Stimulated activated naive CD4-positive, alpha-beta T cell (primary cell): ENCODE data around the gene WNT6.

Experiments used
- DNase-seq, 6 experiments: peaks; one replicate each; lab custom pipeline; 2025; lab: John Stamatoyannopoulos, UW

Gene WNT6

GRCh38 chr2:218857371-218858137, 2.1 kb upstream of the WNT6 start:
- no peak for DNase-seq

GRCh38 chr2:218858138-218858445, 1.5 kb upstream of the WNT6 start:
- no peak for DNase-seq

DNA sequence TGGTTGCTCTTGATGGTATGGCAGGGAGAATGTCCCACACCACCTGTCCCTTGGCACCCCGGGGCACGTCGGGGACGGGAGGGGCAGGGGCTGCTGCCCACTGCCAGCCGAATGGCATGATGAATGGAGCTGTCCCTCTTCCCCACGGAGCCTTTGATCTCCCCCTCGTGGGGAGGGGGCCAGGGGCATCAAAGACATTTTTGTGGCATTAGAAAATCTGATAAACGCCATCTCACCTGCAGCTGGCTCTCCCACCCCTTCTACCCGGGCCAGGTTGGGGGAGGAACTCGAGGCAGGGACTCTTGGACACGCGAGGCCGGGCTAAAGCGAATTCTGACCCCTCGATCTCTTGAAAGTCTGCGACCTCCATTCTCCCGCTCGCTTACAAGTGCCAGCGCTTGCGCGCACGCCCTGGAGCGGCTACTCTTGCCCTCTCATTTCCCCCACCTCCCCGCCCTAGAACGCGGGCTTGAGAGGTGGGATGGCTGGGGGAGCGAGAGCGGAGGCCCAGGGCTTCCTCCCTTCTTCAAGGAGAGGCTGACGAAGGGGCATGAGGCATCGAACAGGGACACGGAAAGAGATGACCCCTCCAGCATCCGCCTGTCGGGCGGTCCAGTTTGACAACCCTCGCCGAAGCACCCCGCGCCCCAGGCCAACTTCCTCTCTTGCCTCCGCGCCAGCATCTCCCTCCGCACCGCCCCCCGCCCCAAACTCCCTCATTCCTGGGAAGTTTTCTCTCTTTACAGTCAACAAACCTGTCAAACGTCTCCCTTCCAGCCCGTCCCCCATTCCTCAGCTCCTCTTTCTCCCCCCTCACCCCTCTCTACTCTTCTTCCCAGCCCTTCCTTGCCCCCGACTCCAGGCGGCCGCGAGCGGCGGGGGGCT, 692 bp upstream of the WNT6 start:
- no peak for DNase-seq

- no peak for DNase-seq
Observed at GRCh38 chr2:218859988-218860831, 605 bp downstream of the WNT6 start.

GRCh38 chr2:218860950-218861381, 1.4 kb downstream of the WNT6 start:
- DNase-seq = no peak

DNA sequence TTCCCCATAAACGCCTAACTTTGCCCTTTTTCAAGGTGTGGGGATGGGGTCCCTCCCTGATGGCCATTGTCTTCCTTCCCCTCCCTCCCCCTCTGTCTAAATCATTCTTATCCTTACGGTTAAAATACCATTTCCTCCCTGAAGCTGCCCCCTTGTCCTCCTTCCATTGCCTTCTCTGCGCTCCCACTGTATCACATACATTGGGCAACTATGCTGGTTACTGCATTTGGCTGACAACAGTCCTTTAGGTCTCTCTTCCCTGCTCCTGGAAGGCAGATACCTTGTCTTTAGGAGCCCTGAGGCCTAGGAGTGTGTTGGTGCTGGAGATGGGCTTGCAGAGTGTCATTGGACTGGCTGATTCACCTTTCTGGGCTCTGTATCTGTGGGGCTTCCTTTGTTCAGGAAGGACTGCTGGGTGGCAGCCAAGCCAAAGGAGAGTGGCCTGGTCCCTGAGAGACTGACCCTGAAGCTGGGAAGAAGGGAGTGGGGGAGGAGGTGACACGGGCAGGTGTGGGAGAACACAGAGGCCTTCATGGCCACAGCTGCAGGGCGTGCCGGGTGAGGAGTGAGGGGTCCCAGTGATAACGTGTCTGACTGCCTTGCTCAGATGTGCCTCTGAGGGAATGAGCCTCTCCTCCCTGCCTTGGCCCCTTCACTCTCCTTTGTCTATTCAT, 2.2 kb downstream of the WNT6 start:
- DNase-seq = no peak

DNA sequence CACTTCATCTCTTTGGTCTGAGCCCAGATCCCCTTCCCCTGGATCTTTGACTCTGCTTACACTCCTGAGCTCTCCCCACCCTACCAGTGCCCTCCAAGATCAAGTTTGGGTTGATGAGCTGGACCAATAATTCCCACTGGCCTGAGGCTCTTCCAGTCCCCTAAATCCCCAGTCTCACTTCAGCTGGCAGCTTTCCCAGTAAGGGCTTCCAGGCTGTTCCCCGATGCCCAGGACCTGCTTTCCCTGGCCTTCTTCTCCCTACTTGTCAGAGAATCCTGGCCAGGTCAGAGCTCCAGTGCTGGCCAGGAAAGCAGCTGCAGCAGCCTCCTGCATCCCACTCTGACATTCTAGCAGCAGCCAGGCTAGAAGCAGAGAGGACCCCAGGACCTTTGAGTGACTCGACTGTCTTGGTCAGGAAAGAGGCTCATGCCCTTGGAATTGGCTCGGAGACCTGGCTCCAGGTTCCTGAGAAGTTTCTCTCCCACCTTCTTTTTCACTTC, 3.5 kb downstream of the WNT6 start:
- no peak for DNase-seq

DNA sequence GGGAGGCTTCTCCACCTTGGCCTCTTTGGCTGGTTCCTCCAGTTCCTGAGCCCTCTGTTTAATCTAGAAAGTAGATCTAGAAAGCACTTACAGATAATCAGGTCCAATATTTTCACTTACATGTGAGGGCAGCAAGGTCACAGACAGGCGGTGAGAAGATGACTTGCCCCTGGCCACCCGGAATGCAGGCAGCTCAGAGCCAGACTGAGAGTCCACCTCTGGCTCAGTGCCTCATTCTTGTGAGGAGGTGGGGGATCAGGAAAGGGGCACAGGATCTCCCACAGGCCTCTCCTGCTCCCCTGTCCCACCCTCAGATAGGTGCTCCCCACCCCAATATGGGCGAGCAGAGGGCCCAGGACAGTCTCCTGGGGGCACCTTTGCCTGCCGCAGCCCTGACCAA, 5.8 kb downstream of the WNT6 start:
- DNase-seq = no peak

- DNase-seq = no peak
Observed at GRCh38 chr2:218865999-218866398, 6.4 kb downstream of the WNT6 start.

- DNase-seq = no peak
Observed at GRCh38 chr2:218867900-218868299, 8.3 kb downstream of the WNT6 start.

GRCh38 chr2:218869064-218869463, 9.5 kb downstream of the WNT6 start:
- DNase-seq = no peak

GRCh38 chr2:218870984-218871344, 11.4 kb downstream of the WNT6 start:
- no peak for DNase-seq

DNA sequence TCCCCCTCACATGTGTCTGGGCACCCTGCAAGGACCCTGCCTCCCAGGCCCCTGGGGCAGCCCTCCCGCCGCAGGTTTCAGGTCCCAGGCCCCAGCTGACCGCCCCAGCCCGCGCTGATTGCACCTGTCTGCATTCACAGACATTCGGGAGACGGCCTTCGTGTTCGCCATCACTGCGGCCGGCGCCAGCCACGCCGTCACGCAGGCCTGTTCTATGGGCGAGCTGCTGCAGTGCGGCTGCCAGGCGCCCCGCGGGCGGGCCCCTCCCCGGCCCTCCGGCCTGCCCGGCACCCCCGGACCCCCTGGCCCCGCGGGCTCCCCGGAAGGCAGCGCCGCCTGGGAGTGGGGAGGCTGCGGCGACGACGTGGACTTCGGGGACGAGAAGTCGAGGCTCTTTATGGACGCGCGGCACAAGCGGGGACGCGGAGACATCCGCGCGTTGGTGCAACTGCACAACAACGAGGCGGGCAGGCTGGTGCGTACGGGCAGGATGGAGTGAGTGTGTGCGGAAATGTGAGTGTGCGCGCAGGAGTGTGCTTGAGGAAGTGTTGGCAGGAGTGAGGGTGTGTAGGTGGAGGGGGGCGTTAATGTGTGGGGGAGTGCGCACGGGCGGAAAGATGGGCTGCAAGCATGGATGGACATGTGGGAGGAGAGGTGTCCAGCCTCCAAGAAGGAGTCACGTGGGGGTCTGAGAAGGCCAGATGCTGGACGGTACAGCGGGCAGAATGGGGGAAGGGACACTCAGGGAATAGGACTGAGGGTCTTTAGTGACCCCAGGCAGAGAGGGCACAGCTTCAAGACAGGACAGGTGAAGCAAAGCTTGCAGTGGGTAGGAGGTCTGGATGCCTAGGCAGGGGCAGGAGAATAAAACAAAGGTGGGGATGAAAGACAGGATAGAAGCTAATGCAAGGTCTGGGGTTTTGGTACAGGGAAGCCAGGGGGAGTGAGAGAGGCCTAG, 12.0 kb downstream of the WNT6 start:
- peak in 2 of 6 experiments; percentile 28 to 38 for DNase-seq

DNA sequence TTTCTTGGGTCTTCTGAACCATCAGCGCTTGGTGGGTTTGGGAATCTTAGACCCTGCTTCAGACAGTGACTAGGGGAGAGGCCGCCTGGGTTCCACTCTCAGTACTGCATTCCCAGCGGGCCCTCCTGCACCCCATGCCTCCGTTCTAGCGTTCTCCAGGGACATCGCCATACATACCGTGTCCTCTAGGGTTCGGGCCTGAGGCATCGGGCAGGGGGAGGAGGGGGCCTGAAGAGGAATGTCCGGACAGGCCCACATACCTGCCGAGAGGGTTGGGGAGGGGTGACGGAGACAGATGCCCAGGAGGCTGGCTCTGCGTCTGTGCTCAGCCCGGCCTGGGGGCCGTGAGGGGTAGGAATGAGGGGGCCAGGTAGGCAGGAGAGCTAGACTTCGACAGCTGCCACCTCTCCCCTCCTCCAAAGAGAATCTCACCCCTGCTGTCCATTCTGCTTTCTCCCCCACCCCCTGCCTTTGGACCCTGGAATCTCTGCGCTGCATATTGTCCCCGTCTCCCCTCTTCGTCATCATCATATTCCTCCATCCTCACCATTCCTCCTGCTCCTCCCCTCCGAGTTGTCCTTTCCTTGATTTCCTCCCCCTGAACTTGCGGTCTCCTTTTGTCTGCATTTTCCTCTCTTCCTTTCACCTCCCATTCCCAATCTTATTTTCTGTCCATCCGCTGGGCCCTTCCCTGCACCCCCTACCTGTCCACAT, 13.2 kb downstream of the WNT6 start:
- DNase-seq = no peak

DNA sequence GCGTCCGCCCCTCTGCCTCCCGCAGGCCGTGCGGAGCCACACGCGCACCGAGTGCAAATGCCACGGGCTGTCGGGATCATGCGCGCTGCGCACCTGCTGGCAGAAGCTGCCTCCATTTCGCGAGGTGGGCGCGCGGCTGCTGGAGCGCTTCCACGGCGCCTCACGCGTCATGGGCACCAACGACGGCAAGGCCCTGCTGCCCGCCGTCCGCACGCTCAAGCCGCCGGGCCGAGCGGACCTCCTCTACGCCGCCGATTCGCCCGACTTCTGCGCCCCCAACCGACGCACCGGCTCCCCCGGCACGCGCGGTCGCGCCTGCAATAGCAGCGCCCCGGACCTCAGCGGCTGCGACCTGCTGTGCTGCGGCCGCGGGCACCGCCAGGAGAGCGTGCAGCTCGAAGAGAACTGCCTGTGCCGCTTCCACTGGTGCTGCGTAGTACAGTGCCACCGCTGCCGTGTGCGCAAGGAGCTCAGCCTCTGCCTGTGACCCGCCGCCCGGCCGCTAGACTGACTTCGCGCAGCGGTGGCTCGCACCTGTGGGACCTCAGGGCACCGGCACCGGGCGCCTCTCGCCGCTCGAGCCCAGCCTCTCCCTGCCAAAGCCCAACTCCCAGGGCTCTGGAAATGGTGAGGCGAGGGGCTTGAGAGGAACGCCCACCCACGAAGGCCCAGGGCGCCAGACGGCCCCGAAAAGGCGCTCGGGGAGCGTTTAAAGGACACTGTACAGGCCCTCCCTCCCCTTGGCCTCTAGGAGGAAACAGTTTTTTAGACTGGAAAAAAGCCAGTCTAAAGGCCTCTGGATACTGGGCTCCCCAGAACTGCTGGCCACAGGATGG, 14.0 kb downstream of the WNT6 start:
- DNase-seq = peak in 1 of 6 experiments; percentile 28

GRCh38 chr2:218875692-218876246, 16.2 kb downstream of the WNT6 start:
- no peak for DNase-seq

GRCh38 chr2:218876562-218877219, 17.1 kb downstream of the WNT6 start:
- peak; percentile 55 to 82 (median 64) for DNase-seq

DNA sequence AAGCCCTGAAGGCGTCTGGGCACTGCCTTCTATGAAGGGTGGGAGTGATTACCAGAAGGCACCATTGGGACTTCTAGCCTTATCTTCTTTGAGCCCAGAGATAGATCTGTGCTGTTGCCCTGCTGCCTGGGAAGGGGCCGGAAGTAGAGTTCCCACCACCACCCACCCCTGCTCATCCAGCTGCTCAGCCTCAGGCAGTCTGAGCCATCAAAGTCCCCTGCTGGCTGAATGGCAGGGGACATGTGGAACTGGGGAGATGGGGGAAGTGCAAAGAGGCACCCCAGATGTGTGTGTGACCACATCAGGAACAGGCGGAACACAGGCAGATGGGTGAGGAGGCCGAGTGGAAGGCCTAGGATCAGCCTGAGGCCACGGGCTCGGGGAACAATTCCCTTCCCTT, 17.7 kb downstream of the WNT6 start:
- DNase-seq = no peak
